Measurements from ENCODE around the gene AIRE.
A peak's percentile ranks its signal among the peaks of the same experiment; 100 is the strongest.

Gene AIRE

GRCh38 chr21:44286086-44286715 is 525 bp downstream of the AIRE start:
- Mint-ChIP-seq H3K36me3 (no peaks in the 10 kb centered on the region), H3K4me1 (no peaks in the 10 kb centered on the region), H3K27me3 (peaks cover 2% of the 10 kb centered on the region), H3K4me3 (no peak overlapping the region), H3K9me3 (no peaks in the 10 kb centered on the region), H3K27ac (no peak overlapping the region)

- Mint-ChIP-seq H3K4me3 (no peak overlapping the region), H3K9me3 (no peaks in the 10 kb centered on the region), H3K27ac (no peak overlapping the region), H3K4me1 (no peaks in the 10 kb centered on the region), H3K27me3 (peaks cover 2% of the 10 kb centered on the region), H3K36me3 (no peaks in the 10 kb centered on the region)
These were observed 1.3 kb downstream of the AIRE start for GRCh38 chr21:44286716-44287632.

GRCh38 chr21:44288251-44289110 is 2.8 kb downstream of the AIRE start:
- H3K9me3 Mint-ChIP-seq: no peaks in the 10 kb centered on the region
- peaks cover 2% of the 10 kb centered on the region for H3K27me3 Mint-ChIP-seq
- H3K36me3 Mint-ChIP-seq: no peaks in the 10 kb centered on the region
- H3K4me3 Mint-ChIP-seq: no peak overlapping the region
- no peak overlapping the region for H3K27ac Mint-ChIP-seq
- H3K4me1 Mint-ChIP-seq: no peaks in the 10 kb centered on the region

GRCh38 chr21:44289381-44290010 is 3.8 kb downstream of the AIRE start:
- H3K27ac Mint-ChIP-seq: no peak overlapping the region
- no peaks in the 10 kb centered on the region for H3K9me3 Mint-ChIP-seq
- H3K36me3 Mint-ChIP-seq: no peaks in the 10 kb centered on the region
- no peak overlapping the region for H3K4me3 Mint-ChIP-seq
- H3K4me1 Mint-ChIP-seq: no peaks in the 10 kb centered on the region
- peaks cover 2% of the 10 kb centered on the region for H3K27me3 Mint-ChIP-seq

- peaks cover 4% of the 10 kb centered on the region for H3K4me1 Mint-ChIP-seq
- no peak overlapping the region for H3K27ac Mint-ChIP-seq
- peaks cover 2% of the 10 kb centered on the region for H3K27me3 Mint-ChIP-seq
- H3K9me3 Mint-ChIP-seq: no peaks in the 10 kb centered on the region
- no peaks in the 10 kb centered on the region for H3K36me3 Mint-ChIP-seq
- H3K4me3 Mint-ChIP-seq: no peak overlapping the region
These were observed 4.8 kb downstream of the AIRE start for GRCh38 chr21:44290327-44291077.

GRCh38 chr21:44291078-44291935 is 5.6 kb downstream of the AIRE start:
- Mint-ChIP-seq H3K4me3 (no peak overlapping the region), H3K27ac (no peak overlapping the region), H3K36me3 (no peaks in the 10 kb centered on the region), H3K27me3 (peaks cover 2% of the 10 kb centered on the region), H3K9me3 (no peaks in the 10 kb centered on the region), H3K4me1 (peaks cover 4% of the 10 kb centered on the region)

- H3K4me1 Mint-ChIP-seq: peaks cover 4% of the 10 kb centered on the region
- H3K27ac Mint-ChIP-seq: no peak overlapping the region
- no peak overlapping the region for H3K4me3 Mint-ChIP-seq
These were observed 6.5 kb downstream of the AIRE start for GRCh38 chr21:44291936-44292811.

GRCh38 chr21:44292812-44293195 is 7.1 kb downstream of the AIRE start:
- peaks cover under 1% of the 10 kb centered on the region for H3K27me3 Mint-ChIP-seq
- H3K4me3 Mint-ChIP-seq: no peak overlapping the region
- no peak overlapping the region for H3K27ac Mint-ChIP-seq
- no peaks in the 10 kb centered on the region for H3K9me3 Mint-ChIP-seq
- H3K36me3 Mint-ChIP-seq: no peaks in the 10 kb centered on the region
- peaks cover 11% of the 10 kb centered on the region for H3K4me1 Mint-ChIP-seq

More at GRCh38 chr21:44291936-44292811, 6.5 kb downstream of the AIRE start:
- no peaks in the 10 kb centered on the region for H3K36me3 Mint-ChIP-seq
- H3K27me3 Mint-ChIP-seq: peaks cover 2% of the 10 kb centered on the region
- no peaks in the 10 kb centered on the region for H3K9me3 Mint-ChIP-seq

GRCh38 chr21:44293551-44294231 is 8.0 kb downstream of the AIRE start:
- Mint-ChIP-seq H3K9me3 (no peaks in the 10 kb centered on the region), H3K27ac (no peak overlapping the region), H3K36me3 (no peaks in the 10 kb centered on the region), H3K27me3 (no peaks in the 10 kb centered on the region), H3K4me1 (peaks cover 19% of the 10 kb centered on the region), H3K4me3 (no peak overlapping the region)

GRCh38 chr21:44294391-44295162 is 8.9 kb downstream of the AIRE start:
- Mint-ChIP-seq H3K4me1 (peaks cover 26% of the 10 kb centered on the region), H3K27ac (no peak overlapping the region), H3K4me3 (no peak overlapping the region), H3K9me3 (no peaks in the 10 kb centered on the region), H3K27me3 (no peaks in the 10 kb centered on the region), H3K36me3 (no peaks in the 10 kb centered on the region)

- Mint-ChIP-seq H3K4me3 (no peak overlapping the region), H3K27ac (peak overlapping the region; percentile 41), H3K9me3 (no peaks in the 10 kb centered on the region), H3K27me3 (no peaks in the 10 kb centered on the region), H3K4me1 (peaks cover 26% of the 10 kb centered on the region), H3K36me3 (no peaks in the 10 kb centered on the region)
These were observed 9.5 kb downstream of the AIRE start for GRCh38 chr21:44295163-44295573.

GRCh38 chr21:44295646-44296045 is 10.0 kb downstream of the AIRE start:
- no peaks in the 10 kb centered on the region for H3K9me3 Mint-ChIP-seq
- peaks cover 26% of the 10 kb centered on the region for H3K4me1 Mint-ChIP-seq
- no peaks in the 10 kb centered on the region for H3K36me3 Mint-ChIP-seq
- H3K27ac Mint-ChIP-seq: peak overlapping the region; percentile 41
- H3K4me3 Mint-ChIP-seq: no peak overlapping the region
- no peaks in the 10 kb centered on the region for H3K27me3 Mint-ChIP-seq

Measured in activated naive CD4-positive, alpha-beta T cell treated with anti-CD3 and anti-CD28 coated beads, Interleukin-2, amount 50 U/mL, for 24 hours (primary cell).